KG1 (cell line): ENCODE measurements around the gene AHDC1.
"Not testable (repeated sequence)": the region's sequence is repeated elsewhere in the genome, so short reads cannot be mapped to it uniquely, and the experiment has no call there.

Experiments used
- DNase-seq: peaks from one replicate; lab custom pipeline; 2025; lab: John Stamatoyannopoulos, UW

Gene AHDC1

GRCh38 chr1:27551170-27551952, 52.6 kb downstream of the AHDC1 start:
- DNase-seq: no peak

- DNase-seq: no peak
Observed at GRCh38 chr1:27550510-27551169, 53.3 kb downstream of the AHDC1 start.

GRCh38 chr1:27549807-27550408, 54.0 kb downstream of the AHDC1 start:
- no peak for DNase-seq

GRCh38 chr1:27548858-27549719, 54.9 kb downstream of the AHDC1 start:
- no peak for DNase-seq

GRCh38 chr1:27548136-27548853, 55.6 kb downstream of the AHDC1 start:
- DNase-seq: no peak

- DNase-seq: no peak
Observed at GRCh38 chr1:27547220-27548116, 56.5 kb downstream of the AHDC1 start.

- DNase-seq: no peak
Observed at GRCh38 chr1:27545876-27546275, 58.1 kb downstream of the AHDC1 start.

- no peak for DNase-seq
Observed at GRCh38 chr1:27545271-27545670, 58.7 kb downstream of the AHDC1 start.

GRCh38 chr1:27544834-27545233, 59.1 kb downstream of the AHDC1 start:
- no peak for DNase-seq

- DNase-seq: no peak
Observed at GRCh38 chr1:27543284-27543683, 60.7 kb downstream of the AHDC1 start.

GRCh38 chr1:27542463-27543273, 61.3 kb downstream of the AHDC1 start:
- no peak for DNase-seq

- DNase-seq: no peak
Observed at GRCh38 chr1:27539901-27540861, 63.8 kb downstream of the AHDC1 start.

GRCh38 chr1:27538793-27539192, 65.2 kb downstream of the AHDC1 start:
- DNase-seq: no peak

GRCh38 chr1:27538305-27538676, 65.7 kb downstream of the AHDC1 start:
- not testable (repeated sequence) for DNase-seq

GRCh38 chr1:27536767-27537166, 67.2 kb downstream of the AHDC1 start:
- DNase-seq: no peak

GRCh38 chr1:27536010-27536757, 67.8 kb downstream of the AHDC1 start:
- DNase-seq: no peak

- no peak for DNase-seq
Observed at GRCh38 chr1:27535386-27535785, 68.6 kb downstream of the AHDC1 start.
